GM23338 (cell line): ENCODE measurements around the gene CXCL1. TPM values are rescaled to one million over a fixed set of nuclear protein-coding genes. Genes with fewer than 3 reads are reported as not detected.

Experiments
- ATAC-seq: fragments of 200-7000 bp; cut with Tn5 transposase; 3 replicates; pipeline ENCODE4 v1.9.1; 2020
- DNase-seq: peaks from one replicate; pipeline ENCODE4 v3.0.0-alpha.2; 2015; ENCODE audit warnings: low spot score
- H2AFZ ChIP-seq: fragments of 200-600 bp; sonication (generic); 2 replicates; pipeline ENCODE4 v1.8.0; 2016; ENCODE audit warnings: antibody characterized with exemption, mild to moderate bottlenecking, moderate library complexity
- H3F3A ChIP-seq: fragments of 200-600 bp; sonication (generic); replicated peaks from 2 replicates; pipeline ENCODE4 v1.8.0; 2017; ENCODE audit warnings: antibody characterized with exemption, mixed run types, low read depth
- H3K27ac ChIP-seq: fragments of 200-600 bp; sonication (generic); 2 replicates; pipeline ENCODE4 v1.6.1; 2016; ENCODE audit warnings: low read depth
- H3K27me3 ChIP-seq: fragments of 200-600 bp; sonication (generic); 2 replicates; pipeline ENCODE4 v1.8.0; 2016; ENCODE audit warnings: mild to moderate bottlenecking, mixed run types, moderate library complexity; ENCODE audit not compliant: insufficient read depth
- H3K36me3 ChIP-seq: fragments of 200-600 bp; sonication (generic); 2 replicates; pipeline ENCODE4 v1.8.0; 2016; ENCODE audit warnings: mild to moderate bottlenecking; ENCODE audit not compliant: insufficient read depth
- H3K4me1 ChIP-seq: fragments of 200-600 bp; sonication (generic); 2 replicates; pipeline ENCODE4 v1.8.0; 2016; ENCODE audit warnings: mild to moderate bottlenecking, moderate library complexity; ENCODE audit not compliant: insufficient read depth
- H3K4me2 ChIP-seq: fragments of 200-600 bp; sonication (generic); 2 replicates; pipeline ENCODE4 v1.7.1; 2017; ENCODE audit warnings: mixed run types
- H3K4me3 ChIP-seq: fragments of 200-600 bp; sonication (generic); 2 replicates; pipeline ENCODE4 v1.6.1; 2016; ENCODE audit warnings: mixed run types
- H3K79me2 ChIP-seq: fragments of 200-600 bp; sonication (generic); replicated peaks from 2 replicates; pipeline ENCODE4 v1.8.0; 2017; ENCODE audit warnings: mild to moderate bottlenecking; ENCODE audit not compliant: insufficient read depth
- H3K9me2 ChIP-seq: fragments of 200-600 bp; sonication (generic); 2 replicates; pipeline ENCODE4 v1.8.0; 2017; ENCODE audit not compliant: insufficient read depth
- H4K20me1 ChIP-seq: fragments of 200-600 bp; sonication (generic); replicated peaks from 2 replicates; pipeline ENCODE4 v1.8.0; 2017; ENCODE audit warnings: mild to moderate bottlenecking; ENCODE audit not compliant: insufficient read depth
- H3K27ac Mint-ChIP-seq: 2 replicates; pipeline ENCODE4 v1.8.0; 2020; ENCODE audit warnings: inconsistent platforms, mild to moderate bottlenecking, moderate library complexity, mixed read lengths
- H3K27me3 Mint-ChIP-seq: 3 replicates; pipeline ENCODE4 v1.8.0; 2022; ENCODE audit warnings: low read depth, mild to moderate bottlenecking, moderate library complexity, mixed read lengths, inconsistent platforms; ENCODE audit not compliant: insufficient read depth, poor library complexity
- H3K36me3 Mint-ChIP-seq: 3 replicates; pipeline ENCODE4 v1.8.0; 2021; ENCODE audit warnings: low read depth, mild to moderate bottlenecking, inconsistent platforms, moderate library complexity, mixed read lengths
- H3K4me1 Mint-ChIP-seq: 3 replicates; pipeline ENCODE4 v1.8.0; 2020; ENCODE audit warnings: mild to moderate bottlenecking, inconsistent platforms, mixed read lengths
- H3K4me3 Mint-ChIP-seq: 3 replicates; pipeline ENCODE4 v1.8.0; 2021; ENCODE audit warnings: moderate library complexity, mild to moderate bottlenecking, inconsistent platforms, mixed read lengths
- H3K9me3 Mint-ChIP-seq: 3 replicates; pipeline ENCODE4 v1.8.0; 2020; ENCODE audit warnings: moderate library complexity, mild to moderate bottlenecking, inconsistent platforms, mixed read lengths
- ETS1 ChIP-seq: IDR thresholded peaks from 2 replicates; pipeline ENCODE4 v1.6.1; 2016; ENCODE audit warnings: antibody characterized with exemption
- EZH2 ChIP-seq: fragments of 200-600 bp; sonication (generic); IDR thresholded peaks from one replicate; pipeline ENCODE4 v1.8.0; 2017; ENCODE audit warnings: antibody characterized with exemption, mild to moderate bottlenecking, low read depth; ENCODE audit not compliant: unreplicated experiment
- EZH2phosphoT487 ChIP-seq: fragments of 200-600 bp; sonication (generic); IDR thresholded peaks from one replicate; pipeline ENCODE4 v1.8.1; 2018; ENCODE audit warnings: antibody characterized with exemption; ENCODE audit not compliant: unreplicated experiment
- JUNB ChIP-seq: IDR thresholded peaks from one replicate; pipeline ENCODE4 v1.6.1; 2016; ENCODE audit warnings: antibody characterized with exemption; ENCODE audit not compliant: unreplicated experiment
- NANOG ChIP-seq: IDR thresholded peaks from 2 replicates; pipeline ENCODE4 v1.6.1; 2016; ENCODE audit warnings: antibody characterized with exemption, borderline replicate concordance
- POLR2AphosphoS5 ChIP-seq: IDR thresholded peaks from 2 replicates; pipeline ENCODE4 v1.6.1; 2016; ENCODE audit warnings: antibody characterized with exemption, low read depth
- REST ChIP-seq: IDR thresholded peaks from one replicate; pipeline ENCODE4 v1.6.1; 2018; ENCODE audit warnings: antibody characterized with exemption; ENCODE audit not compliant: unreplicated experiment
- STAT1 ChIP-seq: IDR thresholded peaks from one replicate; pipeline ENCODE4 v1.6.1; 2016; ENCODE audit warnings: antibody characterized with exemption; ENCODE audit not compliant: unreplicated experiment
- ZNF114 ChIP-seq: fragments of 250-450 bp; sonication (Bioruptor Pico); IDR thresholded peaks from 2 replicates; pipeline ENCODE4 v1.5.0; 2020; ENCODE audit warnings: mild to moderate bottlenecking, moderate library complexity
- ZNF331 ChIP-seq: fragments of 250-450 bp; sonication (Bioruptor Pico); IDR thresholded peaks from 2 replicates; pipeline ENCODE4 v1.5.0; 2020; ENCODE audit warnings: low read depth, mild to moderate bottlenecking, moderate library complexity
- polyA plus RNA-seq: library from polyadenylated mRNA; unstranded; fragments of >200 nt; fragmentation: Nextera tagmentation; extraction: Ambion mirVana; gene quantifications from 2 replicates; pipeline ENCODE4 v1.2.1, GENCODE V29; 2016
- total RNA-seq: library from RNA; depleted of rRNA; stranded (reverse); fragments of >200 nt; shearing (Covaris generic); gene quantifications from 2 replicates; pipeline ENCODE4 v1.2.3, GENCODE V29; 2014
- TF ChIP-seq, protein P1 (sequence below), 2 experiments: fragments of 200-600 bp in 1 of 2; sonication (generic) in 1 of 2; conservative IDR thresholded peaks; 2 replicates each; pipeline versions ENCODE4 v1.5.1 to v1.6.1; 2016 to 2017; ENCODE audit warnings: antibody characterized with exemption in 2 of 2, low read depth in 2 of 2, mild to moderate bottlenecking in 2 of 2, moderate library complexity in 1 of 2

CXCL1 gene
- total and polyA plus RNA-seq, 2 experiments from 2014 or later = 1.6 to 2.5 TPM

DNA sequence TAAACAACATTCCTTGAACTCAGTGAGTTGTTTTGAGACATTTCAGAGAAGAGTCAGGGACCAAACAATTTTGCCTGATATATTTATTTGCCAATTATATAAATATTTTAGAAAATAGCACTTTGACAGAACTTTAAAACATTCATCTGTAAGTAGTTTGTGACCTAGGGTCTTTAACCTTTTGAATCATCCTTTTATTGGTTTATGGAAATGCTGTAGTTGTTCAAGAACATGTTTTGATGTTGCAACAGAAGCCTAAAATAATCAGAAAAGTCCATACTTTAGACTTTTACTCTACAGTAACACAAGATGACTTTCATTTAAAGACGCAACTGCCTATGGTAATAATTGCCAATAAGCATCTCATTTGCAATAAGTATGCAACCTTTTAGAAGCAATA lies 43.0 kb downstream of the CXCL1 start:
- H3K9me3 Mint-ChIP-seq = no peaks in the 10 kb centered on the region
- Histone ChIP-seq H4K20me1 (no peaks in the 10 kb centered on the region), H3K4me2 (no peak overlapping the region), H3F3A (no peaks in the 10 kb centered on the region), H3K4me3 (no peak overlapping the region), H3K27me3 (no peaks in the 10 kb centered on the region), H3K79me2 (no peaks in the 10 kb centered on the region), H3K36me3 (no peaks in the 10 kb centered on the region), H2AFZ (peak overlapping the region; percentile 30; the same call in 1 of the 2 replicates), H3K4me1 (no peaks in the 10 kb centered on the region), H3K27ac (no peak overlapping the region), H3K9me2 (no peaks in the 10 kb centered on the region)
- H3K4me1 Mint-ChIP-seq = no peaks in the 10 kb centered on the region
- H3K4me3 Mint-ChIP-seq = no peak overlapping the region
- no peak overlapping the region for H3K27ac Mint-ChIP-seq
- no peaks in the 10 kb centered on the region for H3K27me3 Mint-ChIP-seq
- ATAC-seq (no peak), DNase-seq (no peak)
- H3K36me3 Mint-ChIP-seq = no peaks in the 10 kb centered on the region
- TF ChIP-seq, protein P1, sequence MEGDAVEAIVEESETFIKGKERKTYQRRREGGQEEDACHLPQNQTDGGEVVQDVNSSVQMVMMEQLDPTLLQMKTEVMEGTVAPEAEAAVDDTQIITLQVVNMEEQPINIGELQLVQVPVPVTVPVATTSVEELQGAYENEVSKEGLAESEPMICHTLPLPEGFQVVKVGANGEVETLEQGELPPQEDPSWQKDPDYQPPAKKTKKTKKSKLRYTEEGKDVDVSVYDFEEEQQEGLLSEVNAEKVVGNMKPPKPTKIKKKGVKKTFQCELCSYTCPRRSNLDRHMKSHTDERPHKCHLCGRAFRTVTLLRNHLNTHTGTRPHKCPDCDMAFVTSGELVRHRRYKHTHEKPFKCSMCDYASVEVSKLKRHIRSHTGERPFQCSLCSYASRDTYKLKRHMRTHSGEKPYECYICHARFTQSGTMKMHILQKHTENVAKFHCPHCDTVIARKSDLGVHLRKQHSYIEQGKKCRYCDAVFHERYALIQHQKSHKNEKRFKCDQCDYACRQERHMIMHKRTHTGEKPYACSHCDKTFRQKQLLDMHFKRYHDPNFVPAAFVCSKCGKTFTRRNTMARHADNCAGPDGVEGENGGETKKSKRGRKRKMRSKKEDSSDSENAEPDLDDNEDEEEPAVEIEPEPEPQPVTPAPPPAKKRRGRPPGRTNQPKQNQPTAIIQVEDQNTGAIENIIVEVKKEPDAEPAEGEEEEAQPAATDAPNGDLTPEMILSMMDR (conservative IDR thresholded peaks at IDR 0.05; ENCODE audit: low read depth in 2 of 2) = no peak
- TF ChIP-seq STAT1 (no peak), ZNF114 (CRISPR knock-in tag) (no peak), REST (no peak), ETS1 (no peak), NANOG (no peak), JUNB (no peak), EZH2 (no peak), ZNF331 (CRISPR knock-in tag) (no peak)

DNA sequence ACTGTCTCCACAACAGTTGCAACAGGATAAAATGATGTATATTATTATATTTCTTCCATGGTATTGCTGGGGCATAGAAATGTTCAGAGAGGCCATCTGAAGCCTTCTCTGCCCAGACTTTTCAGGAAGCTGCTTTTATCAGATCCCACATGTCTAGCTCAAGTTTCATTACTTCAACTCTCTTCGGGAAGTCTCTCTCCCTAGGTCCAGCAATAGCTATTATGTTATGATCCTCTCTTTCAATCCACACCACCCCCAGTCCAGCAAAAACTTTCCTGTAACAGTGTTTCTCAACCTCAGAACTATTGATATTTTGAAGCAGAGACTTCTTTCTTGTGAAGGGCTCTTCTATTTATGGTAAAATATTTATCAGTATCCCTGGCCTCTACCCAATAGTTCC lies 44.9 kb downstream of the CXCL1 start:
- H3K27ac ChIP-seq = no peak overlapping the region
- no peak for ATAC-seq
- Mint-ChIP-seq H3K9me3 (no peaks in the 10 kb centered on the region), H3K4me3 (no peak overlapping the region), H3K27ac (no peak overlapping the region), H3K36me3 (no peaks in the 10 kb centered on the region), H3K27me3 (no peaks in the 10 kb centered on the region), H3K4me1 (no peaks in the 10 kb centered on the region)
- no peaks in the 10 kb centered on the region for H3K9me2 ChIP-seq
- H3K4me2 ChIP-seq = no peak overlapping the region
- H3K27me3 ChIP-seq = no peaks in the 10 kb centered on the region
- DNase-seq = no peak
- no peaks in the 10 kb centered on the region for H3K36me3 ChIP-seq
- H3F3A ChIP-seq = no peaks in the 10 kb centered on the region
- H4K20me1 ChIP-seq = no peaks in the 10 kb centered on the region
- H3K4me1 ChIP-seq = no peaks in the 10 kb centered on the region
- no peak overlapping the region for H3K4me3 ChIP-seq
- no peaks in the 10 kb centered on the region for H3K79me2 ChIP-seq
- no peak overlapping the region for H2AFZ ChIP-seq
- TF ChIP-seq ZNF114 (CRISPR knock-in tag) (no peak), ETS1 (no peak), EZH2 (no peak), JUNB (no peak), EZH2phosphoT487 (no peak), ZNF331 (CRISPR knock-in tag) (no peak), REST (no peak), POLR2AphosphoS5 (no peak), STAT1 (no peak)
